WTC11 (cell line): Measurements from ENCODE around the gene ZBTB20. TPM values are rescaled to one million over a fixed set of nuclear protein-coding genes. Genes with fewer than 3 reads are reported as not detected.

Experiments used
- ATAC-seq: fragments of 200-7000 bp; cut with Tn5 transposase; 2 replicates; pipeline ENCODE4 v1.10.0; 2021; ENCODE audit warnings: mild to moderate bottlenecking, moderate library complexity
- CTCF ChIA-PET: fragments of 300-600 bp; sonication (Branson Sonifier 250); formaldehyde crosslinking; loops from one replicate; lab custom pipeline; 2021; ENCODE audit warnings: antibody characterized with exemption; lab: Charles Lee
- POLR2A ChIA-PET: fragments of 350-600 bp; sonication (Branson Sonifier 250); formaldehyde crosslinking; loops from one replicate; lab custom pipeline; 2021; ENCODE audit warnings: antibody characterized with exemption; lab: Charles Lee
- DNase-seq: peaks from one replicate; pipeline ENCODE4 v3.0.0; 2021; ENCODE audit warnings: low spot score
- H3K27ac Mint-ChIP-seq: 2 replicates; pipeline ENCODE4 v1.8.0; 2021; ENCODE audit warnings: mixed read lengths
- H3K27me3 Mint-ChIP-seq: 2 replicates; pipeline ENCODE4 v1.8.0; 2021; ENCODE audit warnings: low read depth, mild to moderate bottlenecking, moderate library complexity, mixed read lengths
- H3K36me3 Mint-ChIP-seq: 2 replicates; pipeline ENCODE4 v1.8.0; 2021; ENCODE audit warnings: mixed read lengths
- H3K4me1 Mint-ChIP-seq: 2 replicates; pipeline ENCODE4 v1.8.0; 2022; ENCODE audit warnings: mixed read lengths
- H3K4me3 Mint-ChIP-seq: 2 replicates; pipeline ENCODE4 v1.8.0; 2021; ENCODE audit warnings: mild to moderate bottlenecking, moderate library complexity, mixed read lengths
- H3K9me3 Mint-ChIP-seq: 2 replicates; pipeline ENCODE4 v1.8.0; 2021; ENCODE audit warnings: mixed read lengths
- ATF3 ChIP-seq: sonication (generic); formaldehyde crosslinking; conservative IDR thresholded peaks from 2 replicates; pipeline ENCODE4 v1.8.1; 2022; ENCODE audit warnings: mild to moderate bottlenecking, missing genetic modification reagents
- ATF6 ChIP-seq: sonication (generic); formaldehyde crosslinking; IDR thresholded peaks from 2 replicates; pipeline ENCODE4 v1.8.1; 2023; ENCODE audit warnings: mild to moderate bottlenecking, missing genetic modification reagents
- ESRRA ChIP-seq: sonication (generic); formaldehyde crosslinking; IDR thresholded peaks from 2 replicates; pipeline ENCODE4 v1.8.1; 2022; ENCODE audit warnings: mild to moderate bottlenecking, missing genetic modification reagents, borderline replicate concordance
- FOXP1 ChIP-seq: sonication (generic); formaldehyde crosslinking; IDR thresholded peaks from 2 replicates; pipeline ENCODE4 v1.8.0; 2022; ENCODE audit warnings: missing genetic modification reagents, mild to moderate bottlenecking, moderate library complexity, borderline replicate concordance
- GRHL2 ChIP-seq: fragments of 250-450 bp; sonication (Bioruptor Pico); IDR thresholded peaks from 2 replicates; pipeline ENCODE4 v1.8.0; 2022; ENCODE audit warnings: mild to moderate bottlenecking, moderate library complexity; ENCODE audit not compliant: insufficient replicate concordance, severe bottlenecking
- GTF2I ChIP-seq: fragments of 250-450 bp; sonication (Bioruptor Pico); conservative IDR thresholded peaks from 2 replicates; pipeline ENCODE4 v1.4.0; 2021; ENCODE audit warnings: mild to moderate bottlenecking
- JAZF1 ChIP-seq: fragments of 250-450 bp; sonication (Bioruptor Pico); IDR thresholded peaks from 2 replicates; pipeline ENCODE4 v1.9.0; 2021; ENCODE audit warnings: moderate library complexity, mild to moderate bottlenecking, inconsistent platforms
- MLX ChIP-seq: sonication (generic); formaldehyde crosslinking; IDR thresholded peaks from 2 replicates; pipeline ENCODE4 v1.8.1; 2023; ENCODE audit warnings: mild to moderate bottlenecking, missing genetic modification reagents, moderate library complexity
- PRRX2 ChIP-seq: fragments of 250-450 bp; sonication (Bioruptor Pico); IDR thresholded peaks from 2 replicates; pipeline ENCODE4 v1.8.0; 2021; ENCODE audit warnings: mild to moderate bottlenecking
- STAT6 ChIP-seq: sonication (generic); formaldehyde crosslinking; conservative IDR thresholded peaks from 2 replicates; pipeline ENCODE4 v1.8.1; 2023; ENCODE audit warnings: mild to moderate bottlenecking, low read depth, missing genetic modification reagents, moderate library complexity
- TEAD1 ChIP-seq: sonication (generic); formaldehyde crosslinking; IDR thresholded peaks from 2 replicates; pipeline ENCODE4 v1.8.0; 2022; ENCODE audit warnings: mild to moderate bottlenecking, missing genetic modification reagents
- TP53 ChIP-seq: sonication (generic); formaldehyde crosslinking; IDR thresholded peaks from 2 replicates; pipeline ENCODE4 v1.8.1; 2023; ENCODE audit warnings: mild to moderate bottlenecking, missing genetic modification reagents
- USF1 ChIP-seq: sonication (generic); formaldehyde crosslinking; IDR thresholded peaks from 2 replicates; pipeline ENCODE4 v1.8.0; 2022; ENCODE audit warnings: mild to moderate bottlenecking, missing genetic modification reagents
- ZNF263 ChIP-seq: sonication (generic); formaldehyde crosslinking; IDR thresholded peaks from 2 replicates; pipeline ENCODE4 v1.8.1; 2022; ENCODE audit warnings: low read depth, mild to moderate bottlenecking, moderate library complexity, missing genetic modification reagents
- ZNF423 ChIP-seq: fragments of 250-450 bp; sonication (Bioruptor Pico); IDR thresholded peaks from 2 replicates; pipeline ENCODE4 v2.1.2; 2022; ENCODE audit warnings: mild to moderate bottlenecking, moderate library complexity
- ZNF532 ChIP-seq: fragments of 250-450 bp; sonication (Bioruptor Pico); IDR thresholded peaks from 2 replicates; pipeline ENCODE4 v1.9.0; 2021; ENCODE audit warnings: mild to moderate bottlenecking, borderline replicate concordance
- ZSCAN18 ChIP-seq: fragments of 250-450 bp; sonication (Bioruptor Pico); IDR thresholded peaks from 2 replicates; pipeline ENCODE4 v2.1.2; 2022; ENCODE audit warnings: mild to moderate bottlenecking, moderate library complexity
- total RNA-seq: library from RNA; stranded (reverse); gene quantifications from 3 replicates; pipeline ENCODE4 v1.2.3, GENCODE V29; 2021
- TF ChIP-seq, protein P1 (sequence below): sonication (generic); formaldehyde crosslinking; IDR thresholded peaks from 2 replicates; pipeline ENCODE4 v1.8.1; 2023; ENCODE audit warnings: mild to moderate bottlenecking, missing genetic modification reagents, moderate library complexity
- TF ChIP-seq, protein P2 (sequence below): sonication (generic); formaldehyde crosslinking; IDR thresholded peaks from 2 replicates; pipeline ENCODE4 v1.8.0; 2022; ENCODE audit warnings: mild to moderate bottlenecking, missing genetic modification reagents

The ZBTB20 gene
- total RNA-seq, 1 experiment from 2014 or later, result 1.5 TPM

GRCh38 chr3:114439284-114439683 is 707.8 kb downstream of the ZBTB20 start:
- POLR2A ChIA-PET, result no interaction called here
- H3K27me3 Mint-ChIP-seq, result no peaks in the 10 kb centered on the region
- peaks cover 3% of the 10 kb centered on the region; the same call in 1 of the 2 replicates for H3K4me1 Mint-ChIP-seq
- no peak for DNase-seq
- TF ChIP-seq, protein P1, sequence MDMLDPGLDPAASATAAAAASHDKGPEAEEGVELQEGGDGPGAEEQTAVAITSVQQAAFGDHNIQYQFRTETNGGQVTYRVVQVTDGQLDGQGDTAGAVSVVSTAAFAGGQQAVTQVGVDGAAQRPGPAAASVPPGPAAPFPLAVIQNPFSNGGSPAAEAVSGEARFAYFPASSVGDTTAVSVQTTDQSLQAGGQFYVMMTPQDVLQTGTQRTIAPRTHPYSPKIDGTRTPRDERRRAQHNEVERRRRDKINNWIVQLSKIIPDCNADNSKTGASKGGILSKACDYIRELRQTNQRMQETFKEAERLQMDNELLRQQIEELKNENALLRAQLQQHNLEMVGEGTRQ, result no peak
- TF ChIP-seq MLX (no peak), ESRRA (no peak)
- no peak for ATAC-seq
- H3K4me3 Mint-ChIP-seq, result no peak overlapping the region
- no peaks in the 10 kb centered on the region for H3K36me3 Mint-ChIP-seq
- no peaks in the 10 kb centered on the region for H3K9me3 Mint-ChIP-seq
- CTCF ChIA-PET, result interaction anchor here (1.3 kb wide), 1 partner anchor 55 kb away, joined by 3 read pairs; no protein-coding TSS in a partner anchor
- no peak overlapping the region for H3K27ac Mint-ChIP-seq

DNA sequence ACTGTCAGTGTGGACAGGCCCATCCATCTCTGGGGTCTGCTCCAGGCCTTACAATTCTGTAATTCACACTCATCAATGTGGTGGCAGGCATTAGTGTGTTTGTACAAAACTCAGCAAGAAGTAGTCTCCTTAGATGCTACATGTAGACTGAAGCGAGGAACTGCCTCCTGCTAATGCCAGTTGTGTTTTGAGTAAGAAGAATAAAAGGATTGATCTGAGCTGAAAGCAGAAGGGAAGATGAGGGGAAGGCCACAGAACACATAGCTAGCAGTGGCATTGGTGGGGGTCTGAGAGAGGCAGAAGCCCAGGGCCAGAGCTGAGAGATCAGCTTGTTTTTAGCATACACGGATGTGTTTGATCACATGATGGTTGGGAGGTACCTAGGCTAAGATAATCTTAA is 709.2 kb downstream of the ZBTB20 start:
- 0 out of 2 replicates have a peak overlapping the region, but pooled peaks have one; percentile 39 for H3K27ac Mint-ChIP-seq
- no peak overlapping the region for H3K4me3 Mint-ChIP-seq
- H3K27me3 Mint-ChIP-seq, result no peaks in the 10 kb centered on the region

More for the DNA sequence above, 709.2 kb downstream of the ZBTB20 start:
- Mint-ChIP-seq H3K9me3 (no peaks in the 10 kb centered on the region), H3K4me1 (peaks cover 3% of the 10 kb centered on the region; the same call in 1 of the 2 replicates), H3K36me3 (no peaks in the 10 kb centered on the region)
- ChIA-PET CTCF (interaction anchor here (2.3 kb wide), 1 partner anchor 19 kb away, joined by 9 read pairs; no protein-coding TSS in a partner anchor), POLR2A (no interaction called here)
- ATAC-seq, result no peak
- TF ChIP-seq, protein P1, result no peak
- TF ChIP-seq ZNF423 (CRISPR knock-in tag) (no peak), TEAD1 (CRISPR knock-in tag) (no peak), STAT6 (CRISPR knock-in tag) (no peak), FOXP1 (CRISPR knock-in tag) (no peak), JAZF1 (CRISPR knock-in tag) (no peak), ZNF532 (no peak), ATF3 (CRISPR knock-in tag) (no peak), PRRX2 (CRISPR knock-in tag) (no peak), GRHL2 (CRISPR knock-in tag) (no peak), ZSCAN18 (CRISPR knock-in tag) (no peak), ZNF263 (no peak), GTF2I (CRISPR knock-in tag) (no peak), TP53 (CRISPR knock-in tag) (no peak), ATF6 (CRISPR knock-in tag) (no peak), USF1 (CRISPR knock-in tag) (no peak)
- TF ChIP-seq, protein P2, sequence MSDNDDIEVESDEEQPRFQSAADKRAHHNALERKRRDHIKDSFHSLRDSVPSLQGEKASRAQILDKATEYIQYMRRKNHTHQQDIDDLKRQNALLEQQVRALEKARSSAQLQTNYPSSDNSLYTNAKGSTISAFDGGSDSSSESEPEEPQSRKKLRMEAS (CRISPR knock-in tag), result no peak
- DNase-seq, result no peak
